Liver (tissue), 9 donors: ENCODE results near the gene NOG. TPM values are rescaled to one million over a fixed set of nuclear protein-coding genes. Genes with fewer than 3 reads are reported as not detected.

Source experiments
- DNase-seq: peaks from one replicate; pipeline ENCODE4 v3.0.0-alpha.2; 2017; ENCODE audit warnings: low spot score
- H3K27ac ChIP-seq, 2 donors: one replicate each; pipeline ENCODE4 v1.7.0; 2013; ENCODE audit warnings: inconsistent platforms in 2 of 2, low read length in 2 of 2, control low read depth in 1 of 2, low read depth in 1 of 2, mild to moderate bottlenecking in 1 of 2
- H3K27me3 ChIP-seq, 4 donors: one replicate each; pipeline versions ENCODE4 v1.6.1 to v1.7.0; 2013; ENCODE audit warnings: low read length in 3 of 4, inconsistent platforms in 1 of 4, mild to moderate bottlenecking in 1 of 4, moderate library complexity in 1 of 4; ENCODE audit not compliant: control insufficient read depth in 4 of 4, insufficient read depth in 4 of 4
- H3K36me3 ChIP-seq, 4 donors: one replicate each; pipeline versions ENCODE4 v1.6.1 to v1.7.0; 2013; ENCODE audit warnings: low read length in 3 of 4, mild to moderate bottlenecking in 3 of 4, low read depth in 1 of 4, moderate library complexity in 1 of 4; ENCODE audit not compliant: control insufficient read depth in 4 of 4, insufficient read depth in 3 of 4
- H3K4me1 ChIP-seq, 4 donors: one replicate each; pipeline versions ENCODE4 v1.6.1 to v1.7.0; 2013; ENCODE audit warnings: low read length in 3 of 4, mild to moderate bottlenecking in 3 of 4, moderate library complexity in 1 of 4; ENCODE audit not compliant: control insufficient read depth in 4 of 4, insufficient read depth in 4 of 4
- H3K4me3 ChIP-seq, 3 donors: one replicate each; pipeline versions ENCODE4 v1.6.1 to v1.7.0; 2013; ENCODE audit warnings: low read length in 3 of 3, control low read depth in 1 of 3, low read depth in 1 of 3, mild to moderate bottlenecking in 1 of 3
- H3K9ac ChIP-seq, 2 donors: one replicate each; pipeline ENCODE4 v1.7.0; 2013; ENCODE audit warnings: low read length in 2 of 2, mild to moderate bottlenecking in 2 of 2, moderate library complexity in 2 of 2, control low read depth in 1 of 2, low read depth in 1 of 2
- H3K9me3 ChIP-seq, 4 donors: one replicate each; pipeline versions ENCODE4 v1.6.1 to v1.7.0; 2013; ENCODE audit warnings: low read length in 3 of 4; ENCODE audit not compliant: control insufficient read depth in 4 of 4
- ATF3 ChIP-seq: IDR thresholded peaks from 2 replicates; pipeline ENCODE4 v1.6.1; 2016; ENCODE audit warnings: antibody characterized with exemption
- CTCF ChIP-seq: fragments of 150-350 bp; IDR thresholded peaks from 2 replicates; pipeline ENCODE4 v1.5.1; 2017; ENCODE audit warnings: improper control_type of control experiment, low read depth, low read length; ENCODE audit not compliant: missing input control
- EGR1 ChIP-seq, 2 donors: IDR thresholded peaks; 2 replicates each; pipeline ENCODE4 v1.6.1; 2016 to 2018; ENCODE audit warnings: antibody characterized with exemption in 2 of 2, low read depth in 2 of 2
- FOXA1 ChIP-seq: IDR thresholded peaks from 2 replicates; pipeline ENCODE4 v1.6.1; 2016; ENCODE audit warnings: antibody characterized with exemption
- FOXA2 ChIP-seq: IDR thresholded peaks from 2 replicates; pipeline ENCODE4 v1.6.1; 2016; ENCODE audit warnings: antibody characterized with exemption
- GABPA ChIP-seq, 2 donors: IDR thresholded peaks in 1 of 2; conservative IDR thresholded peaks in 1 of 2; 2 replicates each; pipeline ENCODE4 v1.6.1; 2016; ENCODE audit warnings: antibody characterized with exemption in 2 of 2, mild to moderate bottlenecking in 1 of 2, moderate library complexity in 1 of 2
- HNF4A ChIP-seq, 2 donors: conservative IDR thresholded peaks; 2 replicates each; pipeline ENCODE4 v1.6.1; 2016; ENCODE audit warnings: antibody characterized with exemption in 2 of 2, mild to moderate bottlenecking in 2 of 2
- HNF4G ChIP-seq: IDR thresholded peaks from 2 replicates; pipeline ENCODE4 v1.6.1; 2016; ENCODE audit warnings: antibody characterized with exemption
- JUND ChIP-seq, 2 donors: IDR thresholded peaks; 2 replicates each; pipeline ENCODE4 v1.6.1; 2016; ENCODE audit warnings: antibody characterized with exemption in 2 of 2
- NR2F2 ChIP-seq: IDR thresholded peaks from 2 replicates; pipeline ENCODE4 v1.6.1; 2016; ENCODE audit warnings: antibody characterized with exemption
- RAD21 ChIP-seq, 2 donors: IDR thresholded peaks; 2 replicates each; pipeline ENCODE4 v1.6.1; 2016; ENCODE audit warnings: antibody characterized with exemption in 2 of 2, mild to moderate bottlenecking in 2 of 2
- RXRA ChIP-seq, 2 donors: IDR thresholded peaks; 2 replicates each; pipeline ENCODE4 v1.6.1; 2017 to 2018; ENCODE audit warnings: antibody characterized with exemption in 2 of 2, mild to moderate bottlenecking in 1 of 2
- SP1 ChIP-seq: IDR thresholded peaks from 2 replicates; pipeline ENCODE4 v1.6.1; 2018; ENCODE audit warnings: antibody characterized with exemption, mild to moderate bottlenecking
- TAF1 ChIP-seq: conservative IDR thresholded peaks from 2 replicates; pipeline ENCODE4 v1.6.1; 2016; ENCODE audit warnings: antibody characterized with exemption, mild to moderate bottlenecking
- YY1 ChIP-seq: IDR thresholded peaks from 2 replicates; pipeline ENCODE4 v1.6.1; 2016; ENCODE audit warnings: antibody characterized with exemption, mild to moderate bottlenecking
- WGBS: extraction: QIAGEN DNeasy Blood & Tissue Kit; methylation state at CpG from one replicate; pipeline ENCODE4 v1.1.7; 2013; 5-methylcytosine and 5-hydroxymethylcytosine counted together
- polyA plus RNA-seq, 2 donors: library from polyadenylated mRNA; stranded (reverse) in 1 of 2; unstranded in 1 of 2; fragments of 200-250 nt in 1 of 2; fragments of >200 nt in 1 of 2; fragmentation: Nextera tagmentation in 1 of 2; extraction: Ambion mirVana in 1 of 2; gene quantifications; one replicate each; pipeline versions ENCODE4 v1.2.1 to v1.2.3, GENCODE V29; 2013 to 2015
- total RNA-seq, 2 donors: library from RNA; depleted of rRNA; stranded (reverse); fragments of >200 nt; gene quantifications; one replicate each; pipeline ENCODE4 v1.2.3, GENCODE V29; 2014
- TF ChIP-seq, protein P1 (sequence below): IDR thresholded peaks from 2 replicates; pipeline ENCODE4 v1.6.1; 2016; ENCODE audit warnings: antibody characterized with exemption
- TF ChIP-seq, protein P2 (sequence below): IDR thresholded peaks from 2 replicates; pipeline ENCODE4 v1.6.1; 2016; ENCODE audit warnings: antibody characterized with exemption, mild to moderate bottlenecking
- donor health status: healthy.
- donor health status: healthy.
- donor health status: healthy.
- donor health status: healthy.
- donor health status: healthy.

Gene NOG
- total and polyA plus RNA-seq, 4 donors: 0.37 TPM; not detected in 3

DNA sequence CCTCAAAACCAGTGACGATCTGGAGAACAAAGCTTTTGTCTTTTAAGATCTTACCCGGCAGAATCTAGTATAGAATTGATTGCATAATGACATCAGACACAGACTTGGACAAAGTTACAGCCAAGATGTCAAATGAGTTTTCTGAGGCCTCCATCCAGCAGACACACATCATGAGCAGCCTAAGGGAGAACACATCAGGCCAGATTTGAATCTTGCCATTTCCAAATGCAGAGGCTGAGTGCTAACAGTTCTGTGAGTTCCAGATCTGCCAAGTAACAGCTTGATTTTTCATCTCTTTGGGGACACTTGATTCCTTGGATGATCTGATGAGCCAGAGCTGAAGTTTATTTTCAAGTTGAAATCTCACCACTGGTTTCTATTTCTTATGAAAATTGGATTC is 21.0 kb downstream of the NOG start (continued):
- no peak for TF ChIP-seq RAD21 (IDR thresholded peaks at IDR 0.05)
- no peak for TF ChIP-seq YY1
- no peak for TF ChIP-seq JUND (IDR thresholded peaks at IDR 0.05)
- TF ChIP-seq FOXA2: no peak
- TF ChIP-seq, protein P1, sequence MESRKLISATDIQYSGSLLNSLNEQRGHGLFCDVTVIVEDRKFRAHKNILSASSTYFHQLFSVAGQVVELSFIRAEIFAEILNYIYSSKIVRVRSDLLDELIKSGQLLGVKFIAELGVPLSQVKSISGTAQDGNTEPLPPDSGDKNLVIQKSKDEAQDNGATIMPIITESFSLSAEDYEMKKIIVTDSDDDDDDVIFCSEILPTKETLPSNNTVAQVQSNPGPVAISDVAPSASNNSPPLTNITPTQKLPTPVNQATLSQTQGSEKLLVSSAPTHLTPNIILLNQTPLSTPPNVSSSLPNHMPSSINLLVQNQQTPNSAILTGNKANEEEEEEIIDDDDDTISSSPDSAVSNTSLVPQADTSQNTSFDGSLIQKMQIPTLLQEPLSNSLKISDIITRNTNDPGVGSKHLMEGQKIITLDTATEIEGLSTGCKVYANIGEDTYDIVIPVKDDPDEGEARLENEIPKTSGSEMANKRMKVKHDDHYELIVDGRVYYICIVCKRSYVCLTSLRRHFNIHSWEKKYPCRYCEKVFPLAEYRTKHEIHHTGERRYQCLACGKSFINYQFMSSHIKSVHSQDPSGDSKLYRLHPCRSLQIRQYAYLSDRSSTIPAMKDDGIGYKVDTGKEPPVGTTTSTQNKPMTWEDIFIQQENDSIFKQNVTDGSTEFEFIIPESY: no peak
- TF ChIP-seq EGR1 (IDR thresholded peaks at IDR 0.05; ENCODE audit: low read depth in 2 of 2): no peak

GRCh38 chr17:56616239-56616638 is 22.7 kb downstream of the NOG start:
- Histone ChIP-seq H3K36me3 (no peaks in the 10 kb centered on the region), H3K9me3 (no peaks in the 10 kb centered on the region), H3K27me3 (no peaks in the 10 kb centered on the region), H3K4me3 (no peak overlapping the region), H3K4me1 (no peaks in the 10 kb centered on the region), H3K9ac (no peak overlapping the region), H3K27ac (no peak overlapping the region)
- TF ChIP-seq SP1 (no peak), CTCF (no peak), ATF3 (no peak), EGR1 (IDR thresholded peaks at IDR 0.05; ENCODE audit: low read depth in 2 of 2) (no peak), RAD21 (IDR thresholded peaks at IDR 0.05) (no peak), TAF1 (no peak), FOXA2 (no peak), HNF4G (no peak), HNF4A (conservative IDR thresholded peaks at IDR 0.05) (no peak), GABPA (IDR thresholded peaks at IDR 0.05 in 1 of 2, conservative IDR thresholded peaks at IDR 0.05 in 1 of 2) (no peak)
- TF ChIP-seq, protein P1: no peak
- no peak for DNase-seq
- WGBS: 92% methylated on average over 2 of the region's 2 CpGs

DNA sequence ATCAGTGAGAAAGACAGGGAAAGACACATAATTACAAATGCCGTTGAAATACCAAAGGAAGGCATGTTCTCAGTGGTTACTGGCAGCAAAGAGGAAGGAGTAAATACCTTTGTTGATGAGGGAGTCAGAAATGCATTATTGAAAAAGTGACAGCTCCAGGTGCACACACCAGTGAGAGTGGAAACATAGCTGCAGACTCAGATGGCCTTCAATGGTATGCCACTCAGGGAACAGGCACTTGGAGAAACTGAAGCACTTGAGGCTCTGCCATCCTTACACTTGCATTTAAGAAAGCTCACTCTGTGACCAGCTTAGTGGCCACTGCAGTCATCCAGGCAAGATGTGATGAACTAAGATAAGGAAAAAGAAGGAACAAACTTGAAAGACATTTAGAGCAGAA is 29.9 kb downstream of the NOG start:
- Histone ChIP-seq H3K4me3 (no peak overlapping the region), H3K4me1 (no peaks in the 10 kb centered on the region), H3K27ac (no peak overlapping the region), H3K9ac (no peak overlapping the region), H3K36me3 (no peaks in the 10 kb centered on the region), H3K9me3 (no peaks in the 10 kb centered on the region), H3K27me3 (peaks cover 0 to 7% (median 0%) of the 10 kb centered on the region in 4 donors)
- no peak for DNase-seq
- TF ChIP-seq GABPA (IDR thresholded peaks at IDR 0.05 in 1 of 2, conservative IDR thresholded peaks at IDR 0.05 in 1 of 2) (no peak), JUND (IDR thresholded peaks at IDR 0.05) (no peak), EGR1 (IDR thresholded peaks at IDR 0.05; ENCODE audit: low read depth in 2 of 2) (no peak), CTCF (no peak), SP1 (no peak), FOXA1 (no peak), RAD21 (IDR thresholded peaks at IDR 0.05) (no peak), FOXA2 (no peak), ATF3 (no peak), TAF1 (no peak), RXRA (IDR thresholded peaks at IDR 0.05) (no peak), NR2F2 (no peak), YY1 (no peak), HNF4A (conservative IDR thresholded peaks at IDR 0.05) (no peak)
- TF ChIP-seq, protein P2, sequence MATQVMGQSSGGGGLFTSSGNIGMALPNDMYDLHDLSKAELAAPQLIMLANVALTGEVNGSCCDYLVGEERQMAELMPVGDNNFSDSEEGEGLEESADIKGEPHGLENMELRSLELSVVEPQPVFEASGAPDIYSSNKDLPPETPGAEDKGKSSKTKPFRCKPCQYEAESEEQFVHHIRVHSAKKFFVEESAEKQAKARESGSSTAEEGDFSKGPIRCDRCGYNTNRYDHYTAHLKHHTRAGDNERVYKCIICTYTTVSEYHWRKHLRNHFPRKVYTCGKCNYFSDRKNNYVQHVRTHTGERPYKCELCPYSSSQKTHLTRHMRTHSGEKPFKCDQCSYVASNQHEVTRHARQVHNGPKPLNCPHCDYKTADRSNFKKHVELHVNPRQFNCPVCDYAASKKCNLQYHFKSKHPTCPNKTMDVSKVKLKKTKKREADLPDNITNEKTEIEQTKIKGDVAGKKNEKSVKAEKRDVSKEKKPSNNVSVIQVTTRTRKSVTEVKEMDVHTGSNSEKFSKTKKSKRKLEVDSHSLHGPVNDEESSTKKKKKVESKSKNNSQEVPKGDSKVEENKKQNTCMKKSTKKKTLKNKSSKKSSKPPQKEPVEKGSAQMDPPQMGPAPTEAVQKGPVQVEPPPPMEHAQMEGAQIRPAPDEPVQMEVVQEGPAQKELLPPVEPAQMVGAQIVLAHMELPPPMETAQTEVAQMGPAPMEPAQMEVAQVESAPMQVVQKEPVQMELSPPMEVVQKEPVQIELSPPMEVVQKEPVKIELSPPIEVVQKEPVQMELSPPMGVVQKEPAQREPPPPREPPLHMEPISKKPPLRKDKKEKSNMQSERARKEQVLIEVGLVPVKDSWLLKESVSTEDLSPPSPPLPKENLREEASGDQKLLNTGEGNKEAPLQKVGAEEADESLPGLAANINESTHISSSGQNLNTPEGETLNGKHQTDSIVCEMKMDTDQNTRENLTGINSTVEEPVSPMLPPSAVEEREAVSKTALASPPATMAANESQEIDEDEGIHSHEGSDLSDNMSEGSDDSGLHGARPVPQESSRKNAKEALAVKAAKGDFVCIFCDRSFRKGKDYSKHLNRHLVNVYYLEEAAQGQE: no peak
- WGBS: 69% methylated on average over 1 of the region's 1 CpG
